GM19193 (cell line): Measurements from ENCODE around the gene ATG13.

ENCODE experiments used
- POLR2A ChIP-seq: IDR thresholded peaks from 4 replicates; pipeline ENCODE4 v1.6.1; 2011; ENCODE audit not compliant: insufficient read depth, insufficient read length; ENCODE audit errors: extremely low read depth

Gene ATG13

DNA sequence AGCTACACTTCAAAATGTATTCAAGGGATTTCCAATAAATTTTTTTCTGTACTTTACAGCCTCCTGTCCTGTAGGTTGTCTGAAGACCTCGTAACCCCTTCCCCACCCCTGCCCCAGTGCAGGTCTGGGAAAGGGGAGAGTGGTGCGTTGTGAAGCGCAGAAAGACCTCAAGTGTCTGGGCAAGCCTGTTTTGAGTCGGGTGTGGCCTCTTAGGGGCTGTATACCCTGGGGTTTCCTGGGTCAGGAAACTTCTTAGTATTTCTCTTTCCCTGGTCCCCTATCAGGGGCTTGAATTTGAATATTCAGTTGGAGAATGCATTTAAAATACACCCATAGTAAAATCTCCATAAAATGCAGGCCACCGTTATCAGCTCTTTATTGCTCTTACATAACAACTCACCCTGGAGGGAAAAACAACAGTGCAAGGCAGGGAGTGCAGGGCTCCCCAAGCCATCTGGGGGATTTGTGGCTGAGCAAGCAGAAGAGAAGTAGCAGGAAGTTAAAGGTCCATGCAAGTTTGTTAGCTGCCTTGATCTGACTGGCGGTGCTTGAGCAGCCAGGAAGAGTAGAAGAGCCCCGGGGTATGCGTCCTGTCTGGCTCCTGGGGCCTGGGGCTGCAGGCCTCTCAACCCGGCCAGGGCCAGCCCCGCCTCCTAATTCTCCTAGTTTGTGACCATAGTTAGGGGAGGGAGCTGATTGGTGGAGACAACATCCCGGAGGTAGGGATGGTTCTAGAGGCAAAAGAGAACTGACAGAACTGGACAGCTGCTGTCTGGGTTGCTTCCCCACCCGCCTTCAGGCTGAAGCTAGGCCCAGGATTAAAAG lies 57.3 kb downstream of the ATG13 start:
- TF ChIP-seq POLR2A, result no peak

DNA sequence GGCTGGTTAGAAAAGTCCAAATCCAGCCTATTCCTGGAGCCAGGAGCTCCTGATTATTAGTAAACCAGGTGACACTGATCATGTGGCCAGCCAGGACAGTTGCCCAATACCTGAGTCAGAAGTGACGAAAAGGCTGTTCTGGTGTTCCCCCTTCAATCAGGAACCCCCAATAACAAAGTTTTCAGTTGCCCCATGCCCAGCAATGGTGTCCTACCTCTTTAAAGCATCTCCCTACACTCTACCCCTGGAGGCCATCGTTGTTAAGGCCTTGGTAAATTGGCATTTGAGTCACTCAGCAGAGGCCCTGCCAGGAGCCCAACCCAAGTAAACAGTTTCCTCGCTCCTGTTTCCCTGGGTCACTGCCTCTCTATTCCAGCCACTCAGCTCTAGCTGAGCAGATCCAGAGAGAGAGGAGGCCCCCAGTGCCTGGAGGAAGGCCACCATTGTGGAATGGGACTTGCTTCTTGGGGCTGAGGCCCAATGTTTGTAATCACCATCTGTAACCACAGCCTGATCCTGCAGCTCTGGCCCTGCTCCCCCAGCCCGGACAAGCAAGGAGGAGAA lies 58.0 kb downstream of the ATG13 start:
- TF ChIP-seq POLR2A, result no peak

DNA sequence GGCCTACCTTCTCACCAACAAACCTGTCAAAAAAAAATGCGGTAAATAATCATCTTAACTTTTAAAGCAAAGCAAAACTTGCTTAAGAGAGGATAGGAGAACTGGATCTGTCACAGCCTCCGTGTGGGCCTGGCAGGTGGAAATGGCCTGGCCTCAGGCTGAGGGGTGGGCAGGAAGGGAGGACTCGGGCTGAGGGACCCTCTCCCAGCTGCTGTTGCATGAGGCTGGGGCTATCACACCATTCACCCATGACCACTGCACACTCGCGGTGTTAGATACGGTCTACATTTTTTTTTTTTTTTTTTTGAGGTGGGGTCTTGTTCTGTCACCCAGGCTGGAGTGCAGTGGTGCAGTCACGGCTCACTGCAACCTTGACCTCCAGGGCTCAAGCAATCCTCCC lies 58.6 kb downstream of the ATG13 start:
- TF ChIP-seq POLR2A, result no peak

DNA sequence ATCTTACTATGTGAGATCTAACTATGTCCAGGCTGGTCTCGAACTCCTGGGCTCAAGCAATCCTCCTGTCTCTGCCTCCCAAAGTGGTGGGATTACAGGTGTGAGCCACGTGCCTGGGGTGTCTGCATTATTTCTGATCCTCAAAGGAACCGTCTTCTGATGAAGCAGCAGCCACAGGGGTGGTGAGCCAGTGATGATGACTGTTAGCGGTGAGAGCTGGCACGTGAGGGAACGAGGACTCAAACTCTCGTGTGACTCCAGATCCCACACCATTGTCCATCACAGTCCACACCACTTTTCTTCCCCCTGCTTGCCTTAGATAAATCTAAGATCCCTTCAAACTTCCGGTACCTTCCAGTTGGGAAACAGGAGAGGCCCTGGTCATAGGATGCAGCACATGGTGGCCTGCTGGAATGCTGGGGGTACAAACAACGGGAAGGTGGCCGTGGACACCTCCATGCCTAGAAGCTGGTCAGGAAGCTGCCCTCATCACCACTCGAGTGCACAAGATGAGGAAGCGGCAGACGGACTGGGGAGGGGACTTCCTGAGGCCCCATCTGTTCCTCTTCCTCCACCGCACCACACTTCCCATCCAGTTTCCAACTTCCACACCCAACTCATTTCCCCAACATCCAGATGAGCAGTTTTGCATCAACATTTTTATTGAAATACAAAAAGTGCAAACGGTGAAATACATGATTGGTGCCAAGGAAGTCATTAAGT lies 59.2 kb downstream of the ATG13 start:
- no peak for TF ChIP-seq POLR2A

DNA sequence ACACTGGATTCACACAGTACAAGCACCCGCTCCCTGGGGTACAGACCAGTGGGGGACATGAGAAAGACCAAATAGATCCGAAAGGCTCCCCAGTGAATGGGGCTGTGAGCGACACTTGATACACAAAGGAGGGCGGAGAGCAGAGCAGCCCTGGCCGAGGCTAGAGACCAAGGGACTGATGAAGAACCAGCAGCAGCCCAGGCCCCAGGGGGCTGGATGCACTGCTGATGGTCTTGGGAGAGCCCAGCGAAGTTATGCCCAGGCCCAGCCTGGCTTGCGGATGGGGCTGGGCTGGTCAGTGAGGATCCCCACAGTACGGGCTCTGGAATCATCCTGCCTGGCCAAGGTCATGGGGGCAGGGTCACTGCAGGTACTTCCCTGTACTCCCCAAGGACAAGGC lies 59.8 kb downstream of the ATG13 start:
- no peak for TF ChIP-seq POLR2A

DNA sequence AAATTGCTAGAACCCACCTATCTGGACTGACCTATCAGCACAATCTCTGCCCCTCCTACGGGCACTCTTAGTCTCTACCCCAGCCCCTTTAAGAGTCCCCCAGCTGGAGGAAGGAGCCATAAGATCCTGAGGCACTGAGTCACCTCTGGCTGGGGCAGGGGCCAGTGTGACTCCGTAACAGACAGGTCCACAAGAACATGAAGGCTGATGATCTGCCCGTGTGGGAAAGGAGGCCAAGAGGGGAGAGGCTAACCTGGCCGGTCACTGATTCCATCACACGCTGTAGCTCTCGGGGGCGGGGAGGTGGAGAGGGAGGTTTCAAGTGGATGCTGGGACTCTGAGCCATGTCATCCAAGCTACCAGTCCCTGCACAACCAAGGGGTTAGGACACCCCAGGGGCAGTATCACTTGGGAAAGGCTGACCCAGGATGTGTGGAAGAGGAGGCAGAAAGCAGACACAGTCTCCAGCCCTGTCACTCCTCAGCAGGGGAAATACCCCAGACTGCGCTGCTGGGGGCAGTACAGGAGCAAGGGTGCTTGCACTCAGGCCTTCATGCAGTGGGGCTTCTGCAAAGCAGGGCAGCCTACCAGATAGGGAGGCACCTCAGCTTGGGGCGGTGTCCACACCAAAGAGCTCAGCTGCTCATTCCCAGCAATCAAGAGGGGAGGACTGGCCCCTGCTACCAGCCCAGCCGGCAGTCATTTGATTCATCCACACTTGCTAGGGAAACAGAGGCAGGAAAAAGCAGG lies 60.8 kb downstream of the ATG13 start:
- no peak for TF ChIP-seq POLR2A

DNA sequence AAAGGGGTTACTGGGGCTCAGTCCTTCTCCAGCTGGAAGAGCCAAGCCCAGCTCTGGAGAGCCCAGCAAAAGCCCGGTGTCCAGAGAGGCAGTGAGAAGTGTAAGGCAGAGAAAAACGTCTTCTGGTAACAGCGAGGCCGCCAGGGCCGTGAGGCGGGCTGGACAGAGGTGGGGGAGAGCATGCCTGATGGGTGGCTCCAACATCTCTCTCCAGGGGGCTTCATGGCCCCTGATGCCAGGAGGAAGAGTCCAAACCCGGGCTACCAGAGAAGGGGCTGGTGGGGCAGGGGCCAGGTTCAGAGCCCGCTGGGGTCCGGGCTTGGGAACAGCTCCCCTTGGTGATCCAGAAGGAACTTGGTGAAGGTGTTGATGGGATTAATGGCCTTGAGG lies 61.4 kb downstream of the ATG13 start:
- no peak for TF ChIP-seq POLR2A

DNA sequence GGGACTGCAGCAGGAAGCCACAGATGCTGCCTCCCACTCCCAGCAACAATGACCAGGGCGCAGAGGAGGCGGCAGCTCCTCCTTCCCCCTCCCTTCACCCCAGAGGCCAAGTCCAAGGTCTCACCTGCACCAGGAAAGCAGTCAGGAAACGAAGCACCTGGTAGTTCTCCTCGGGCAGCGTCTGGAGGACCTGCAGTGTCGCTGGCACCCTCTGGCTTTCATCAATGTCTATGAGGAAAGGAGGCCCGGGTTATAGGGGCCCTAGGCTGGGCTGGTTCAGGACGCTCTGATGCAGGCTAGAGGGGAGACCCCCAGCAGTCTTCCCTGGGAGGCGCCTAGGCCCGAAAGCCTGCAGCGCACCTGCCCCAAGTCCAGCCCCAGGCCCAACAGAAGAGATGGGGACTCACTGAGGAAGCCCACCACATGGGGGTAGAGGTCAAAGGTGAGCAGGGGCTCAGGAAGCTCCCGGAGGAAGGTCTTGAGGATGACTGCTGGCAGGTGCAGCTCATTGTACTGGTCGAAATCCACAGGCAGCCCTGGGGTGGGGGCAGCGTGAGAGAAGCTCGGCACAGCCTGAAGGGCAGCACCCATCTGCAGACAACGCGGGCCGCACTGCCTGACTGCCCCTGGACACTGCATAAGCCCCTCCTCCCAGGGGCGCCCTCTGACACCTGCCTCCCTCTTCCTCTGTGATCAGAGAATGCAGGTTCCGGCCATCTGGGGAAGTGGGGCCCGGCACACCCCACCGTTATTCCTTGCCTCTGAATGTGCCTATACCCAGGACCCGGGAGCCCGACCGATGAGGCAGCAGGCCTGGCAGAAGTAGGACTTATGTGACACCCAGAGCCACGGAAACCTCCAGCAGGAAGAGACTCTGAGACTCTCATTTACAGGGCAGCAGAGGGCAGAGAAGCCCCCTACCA lies 62.1 kb downstream of the ATG13 start:
- no peak for TF ChIP-seq POLR2A

DNA sequence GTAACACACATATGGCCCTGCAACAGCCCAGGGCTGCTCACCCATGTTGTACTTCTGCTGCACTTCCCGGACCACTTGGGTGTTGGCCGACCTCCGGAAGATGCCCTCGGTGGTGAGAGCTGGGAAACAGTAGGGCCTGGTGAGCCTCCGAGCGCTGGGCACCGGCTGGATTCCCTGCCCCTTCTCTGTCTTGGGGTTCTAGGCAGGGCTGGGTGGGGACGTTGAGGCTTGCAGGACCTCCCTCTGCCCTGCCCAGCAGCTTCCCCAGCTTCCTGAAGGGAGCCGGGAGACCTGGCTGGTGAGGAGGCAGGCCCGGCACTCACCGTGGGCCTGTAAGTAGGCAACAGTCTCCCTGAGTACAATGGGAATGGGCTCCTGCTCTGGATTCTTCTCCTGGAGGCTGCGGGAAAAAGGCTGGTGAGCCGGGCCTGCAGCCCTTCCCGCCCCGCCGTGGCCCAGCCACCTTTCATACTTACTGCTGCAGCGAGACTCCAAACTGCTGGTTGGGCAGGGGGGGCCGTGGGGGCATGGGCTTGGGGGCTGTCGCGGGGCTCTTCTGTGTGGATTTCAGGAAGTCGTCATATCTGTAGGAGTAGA lies 62.9 kb downstream of the ATG13 start:
- no peak for TF ChIP-seq POLR2A

DNA sequence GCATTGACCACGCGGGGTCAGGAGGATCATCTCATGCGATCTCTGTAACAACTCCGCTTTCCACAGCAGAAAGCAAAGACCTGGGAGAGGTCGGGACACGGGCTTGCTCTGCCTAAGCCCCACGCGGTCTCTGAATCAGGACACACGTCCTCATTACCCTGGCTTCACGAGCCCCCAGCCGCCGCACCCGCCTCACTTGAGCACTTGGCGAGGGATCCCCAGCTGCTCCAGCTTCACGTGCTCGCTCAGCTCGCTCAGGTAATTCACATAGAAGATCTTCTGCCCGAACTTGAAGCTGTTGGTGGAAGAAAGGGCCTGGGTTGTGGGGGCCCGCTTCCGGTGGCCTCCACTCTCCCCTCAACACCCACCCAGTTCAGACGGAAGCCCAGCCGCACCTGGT lies 63.5 kb downstream of the ATG13 start:
- no peak for TF ChIP-seq POLR2A

DNA sequence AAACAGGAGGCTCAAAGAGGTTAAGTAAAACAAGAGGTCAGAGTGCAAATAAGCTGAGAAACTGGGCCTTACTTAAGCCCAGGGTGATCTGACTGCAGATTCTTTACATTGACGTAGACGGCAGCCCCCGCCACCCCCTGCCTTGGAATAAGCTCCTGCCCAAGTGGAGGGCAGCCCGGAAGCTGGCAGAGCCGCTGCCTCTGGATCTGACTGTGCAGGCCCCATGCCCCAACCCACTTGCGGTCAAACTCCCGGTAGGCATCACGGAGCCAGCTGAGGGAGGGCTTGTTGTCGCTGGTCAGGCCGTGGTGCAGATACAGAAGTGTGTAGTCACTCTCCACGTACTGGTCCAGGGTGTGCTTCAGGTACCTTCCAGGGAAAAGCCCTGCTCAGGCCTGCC lies 64.5 kb downstream of the ATG13 start:
- no peak for TF ChIP-seq POLR2A

DNA sequence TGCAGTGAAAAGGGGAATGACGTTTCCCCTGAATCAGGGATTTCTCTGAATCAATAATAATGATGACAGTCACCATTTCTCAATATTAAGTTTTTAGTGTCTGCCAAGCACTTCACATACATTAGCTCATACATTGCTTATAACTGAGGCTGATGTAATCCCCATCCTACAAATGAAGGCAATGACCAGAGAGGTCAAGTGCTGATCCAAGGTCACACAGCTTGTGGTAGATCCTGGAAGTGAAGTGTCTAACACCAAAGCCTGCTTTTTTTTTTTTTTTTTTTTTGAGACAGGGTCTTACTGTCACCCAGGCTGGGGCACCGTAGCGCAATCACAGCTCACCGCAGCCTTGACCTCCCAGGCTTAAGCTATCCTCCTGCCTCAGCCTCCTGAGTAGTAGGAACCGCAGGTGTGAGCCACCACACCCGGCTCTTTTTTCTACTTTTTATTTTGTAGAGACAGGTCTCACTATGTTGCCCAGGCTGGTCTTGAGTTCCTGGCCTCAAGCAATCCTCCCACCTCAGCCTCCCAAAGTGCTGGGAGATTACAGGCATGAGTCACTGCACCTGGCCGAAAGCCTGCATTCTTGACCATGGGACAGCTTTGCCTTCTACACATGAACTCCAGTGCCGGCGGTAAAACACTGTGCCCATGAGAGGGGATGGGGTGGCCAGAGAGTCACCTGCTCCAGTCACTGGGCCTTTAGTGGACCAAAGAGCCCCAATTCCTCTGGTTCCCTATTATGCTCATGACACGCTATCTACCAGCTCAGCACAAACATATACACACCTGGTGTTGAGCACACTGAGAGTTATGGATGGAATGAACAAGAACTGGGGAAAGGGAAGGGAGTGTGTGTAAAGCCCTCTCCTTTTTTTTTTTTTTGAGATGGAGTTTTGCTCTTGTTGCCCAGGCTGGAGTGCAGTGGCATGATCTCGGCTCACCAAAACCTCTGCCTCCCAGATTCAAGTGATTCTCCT lies 65.7 kb downstream of the ATG13 start:
- no peak for TF ChIP-seq POLR2A

DNA sequence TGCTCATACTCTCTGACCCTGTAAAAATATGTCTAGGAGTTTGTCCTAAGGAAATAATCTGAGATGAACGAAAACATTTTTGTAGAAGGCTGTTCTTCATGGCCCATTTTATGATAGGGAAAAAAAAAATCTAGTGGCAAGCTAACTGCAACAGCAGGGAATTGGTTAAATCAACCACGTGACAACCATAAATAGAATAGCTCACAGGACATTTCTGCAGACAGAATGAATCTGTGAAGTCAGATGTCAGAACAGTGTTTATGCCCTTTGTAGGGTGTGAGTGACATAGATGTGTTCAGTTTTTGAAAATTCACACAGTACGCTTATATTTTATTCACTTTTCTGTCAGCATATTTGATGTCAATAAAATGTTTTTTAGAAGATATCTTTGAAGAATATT lies 67.0 kb downstream of the ATG13 start:
- no peak for TF ChIP-seq POLR2A
